ENCODE measurements around the gene BLNK. TPM values are rescaled to one million over a fixed set of nuclear protein-coding genes. Genes with fewer than 3 reads are reported as not detected.

BLNK gene
- total RNA-seq, 1 donor from 2014 or later: 0.38 TPM

Other genes starting within 250 kb of the BLNK start
- 17.1 and 18.1 TPM in 2 replicates for gene CCNJ, start 228.0 kb downstream of the BLNK start, total RNA-seq
- 15.5 and 15.9 TPM in 2 replicates for gene ZNF518A, start 141.3 kb downstream of the BLNK start, total RNA-seq
- gene DNTT, start 32.9 kb upstream of the BLNK start, total RNA-seq: not detected in 2 replicates
- gene OPALIN, start 87.4 kb upstream of the BLNK start, total RNA-seq: not detected in 2 replicates
- gene TLL2, start 242.4 kb upstream of the BLNK start, total RNA-seq: 2.2 and 2.8 TPM in 2 replicates

Data from kidney epithelial cell (primary cell).